ENCODE data around the gene SLC38A3. TPM values are rescaled to one million over a fixed set of nuclear protein-coding genes. Genes with fewer than 3 reads are reported as not detected.

The SLC38A3 gene
- total and polyA plus RNA-seq, 9 donors = 1.7 to 4.4 (median 2.4) TPM

DNA sequence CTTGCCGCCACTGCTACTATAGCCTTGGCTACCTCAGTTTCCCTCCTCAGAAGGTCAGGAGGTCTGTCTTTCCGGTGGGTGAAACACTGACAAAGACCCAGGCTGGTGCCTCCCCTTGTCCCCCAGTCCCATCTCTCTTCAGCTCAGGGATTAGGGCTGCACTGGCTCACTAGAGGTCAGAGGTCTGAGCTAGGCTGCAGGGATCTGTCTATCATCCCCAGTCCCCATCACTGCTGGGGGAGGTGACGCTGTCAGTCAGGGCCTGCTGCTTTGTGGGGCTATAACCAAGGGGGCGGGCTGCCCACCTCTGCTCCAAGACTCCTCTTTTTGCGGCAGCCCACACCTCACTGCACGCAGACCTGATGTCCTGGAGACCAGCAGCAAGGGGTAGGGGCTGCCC lies 36.3 kb upstream of the SLC38A3 start:
- H3K27me3 ChIP-seq (ENCODE audit: control insufficient read depth, insufficient read depth, low read length) = no peaks in the 10 kb centered on the region
- no peak overlapping the region for H3K27ac ChIP-seq (ENCODE audit: low read length)
- no peaks in the 10 kb centered on the region for H3K9me3 ChIP-seq (replicated peaks; ENCODE audit: control insufficient read depth, low read depth, low read length)
- WGBS (ENCODE audit: insufficient coverage) = 71% methylated on average over 2 of the region's 6 CpGs
- no peak overlapping the region for H3K4me3 ChIP-seq (ENCODE audit: low read length)
- peaks cover 3% of the 10 kb centered on the region for H3K36me3 ChIP-seq (ENCODE audit: control insufficient read depth, insufficient read depth, low read length)
- peaks cover 96% of the 10 kb centered on the region for H3K4me1 ChIP-seq (ENCODE audit: control insufficient read depth, insufficient read depth, low read length)
- no peak for DNase-seq

DNA sequence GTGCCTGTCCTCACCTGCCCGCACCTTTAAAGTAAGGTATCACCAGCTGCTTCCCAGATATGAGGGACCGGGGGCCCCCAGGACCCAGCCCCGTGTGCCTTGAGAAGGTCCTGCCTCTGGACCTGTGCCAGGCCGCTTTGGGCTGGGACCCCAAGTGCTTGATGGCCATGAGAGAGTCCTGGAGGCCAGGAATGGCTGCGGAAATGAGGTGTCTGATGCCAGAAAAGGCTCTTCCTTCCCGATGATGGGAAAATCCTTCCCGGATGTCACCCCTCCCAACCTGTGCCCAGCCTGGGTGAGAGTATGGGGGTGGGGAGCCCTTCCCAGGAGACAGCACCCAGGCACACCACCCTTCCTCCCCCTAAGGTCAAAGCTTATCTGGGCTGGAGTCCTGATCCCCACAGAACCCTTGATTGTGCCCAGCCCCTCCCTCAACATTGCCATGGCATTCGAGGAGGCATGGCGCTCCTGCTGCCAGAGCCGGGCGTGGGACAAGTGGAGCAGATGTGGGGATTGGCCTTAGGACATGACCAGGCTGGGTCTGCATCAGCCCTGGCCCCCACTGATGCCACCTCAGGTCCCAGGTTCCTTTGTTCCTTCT lies 35.7 kb upstream of the SLC38A3 start:
- peaks cover 90% of the 10 kb centered on the region for H3K4me1 ChIP-seq (ENCODE audit: control insufficient read depth, insufficient read depth, low read length)
- H3K27ac ChIP-seq (ENCODE audit: low read length) = no peak overlapping the region
- no peaks in the 10 kb centered on the region for H3K27me3 ChIP-seq (ENCODE audit: control insufficient read depth, insufficient read depth, low read length)
- no peaks in the 10 kb centered on the region for H3K9me3 ChIP-seq (replicated peaks; ENCODE audit: control insufficient read depth, low read depth, low read length)
- no peak overlapping the region for H3K4me3 ChIP-seq (ENCODE audit: low read length)
- WGBS (ENCODE audit: insufficient coverage) = 76% methylated on average over 10 of the region's 11 CpGs
- no peak for DNase-seq
- peaks cover 8% of the 10 kb centered on the region for H3K36me3 ChIP-seq (ENCODE audit: control insufficient read depth, insufficient read depth, low read length)

DNA sequence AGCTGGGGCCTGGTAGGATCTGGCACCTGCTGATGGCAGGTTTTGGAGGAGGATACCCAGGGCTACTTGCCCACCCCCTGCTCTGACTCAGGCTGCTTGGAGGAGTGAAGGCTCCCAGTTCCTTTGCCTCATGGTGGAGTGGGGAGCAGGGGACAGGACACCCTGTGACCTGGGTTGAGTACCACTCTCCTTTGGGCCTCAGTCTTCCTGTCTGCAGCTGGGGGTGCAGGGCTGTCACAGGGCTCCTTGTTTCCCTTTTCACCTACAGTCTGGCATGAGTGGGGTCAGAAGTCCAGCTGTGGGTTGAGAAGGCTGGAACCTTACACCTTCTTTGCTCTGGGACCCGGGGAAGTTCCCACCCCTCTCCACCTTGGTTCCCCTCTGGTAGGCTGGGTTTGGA lies 35.2 kb upstream of the SLC38A3 start:
- Histone ChIP-seq H3K27ac (ENCODE audit: low read length) (peak overlapping the region; percentile 65), H3K9me3 (replicated peaks; ENCODE audit: control insufficient read depth, low read depth, low read length) (no peaks in the 10 kb centered on the region), H3K4me3 (ENCODE audit: low read length) (no peak overlapping the region), H3K27me3 (ENCODE audit: control insufficient read depth, insufficient read depth, low read length) (no peaks in the 10 kb centered on the region), H3K4me1 (ENCODE audit: control insufficient read depth, insufficient read depth, low read length) (peaks cover 85% of the 10 kb centered on the region), H3K36me3 (ENCODE audit: control insufficient read depth, insufficient read depth, low read length) (peaks cover 11% of the 10 kb centered on the region)
- no peak for DNase-seq
- WGBS (ENCODE audit: insufficient coverage) = no CpG with 5 or more reads among the region's 1 CpG

DNA sequence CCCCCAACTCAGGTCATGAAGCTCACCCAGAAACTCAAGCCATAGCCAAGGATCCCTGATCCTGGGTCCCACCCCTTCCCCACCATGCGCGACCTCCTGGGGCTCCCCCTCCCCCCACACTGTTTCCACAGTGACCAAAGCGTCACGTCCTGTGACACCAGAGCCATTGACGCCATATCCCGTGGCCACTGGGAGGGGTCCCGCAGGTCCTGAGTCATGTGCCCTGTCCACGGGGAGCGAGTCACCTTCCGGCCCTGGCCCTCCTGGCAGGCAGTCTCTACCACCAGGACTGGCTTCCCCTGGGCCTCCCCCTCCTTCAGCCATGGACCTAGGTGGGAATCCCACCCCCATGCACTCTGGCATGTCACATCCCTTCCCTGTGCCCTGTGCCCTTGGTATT lies 34.4 kb upstream of the SLC38A3 start:
- no peak for DNase-seq
- H3K27me3 ChIP-seq (ENCODE audit: control insufficient read depth, insufficient read depth, low read length) = no peaks in the 10 kb centered on the region
- WGBS (ENCODE audit: insufficient coverage) = 68% methylated on average over 10 of the region's 10 CpGs
- no peaks in the 10 kb centered on the region for H3K9me3 ChIP-seq (replicated peaks; ENCODE audit: control insufficient read depth, low read depth, low read length)
- H3K4me1 ChIP-seq (ENCODE audit: control insufficient read depth, insufficient read depth, low read length) = peaks cover 77% of the 10 kb centered on the region
- peaks cover 15% of the 10 kb centered on the region for H3K36me3 ChIP-seq (ENCODE audit: control insufficient read depth, insufficient read depth, low read length)
- H3K27ac ChIP-seq (ENCODE audit: low read length) = no peak overlapping the region
- no peak overlapping the region for H3K4me3 ChIP-seq (ENCODE audit: low read length)

GRCh38 chr3:50171540-50172301 lies 33.4 kb upstream of the SLC38A3 start:
- peaks cover 15% of the 10 kb centered on the region for H3K36me3 ChIP-seq (ENCODE audit: control insufficient read depth, insufficient read depth, low read length)
- H3K27me3 ChIP-seq (ENCODE audit: control insufficient read depth, insufficient read depth, low read length) = no peaks in the 10 kb centered on the region
- H3K4me3 ChIP-seq (ENCODE audit: low read length) = no peak overlapping the region
- WGBS (ENCODE audit: insufficient coverage) = 78% methylated on average over 16 of the region's 21 CpGs
- H3K4me1 ChIP-seq (ENCODE audit: control insufficient read depth, insufficient read depth, low read length) = peaks cover 68% of the 10 kb centered on the region
- no peaks in the 10 kb centered on the region for H3K9me3 ChIP-seq (replicated peaks; ENCODE audit: control insufficient read depth, low read depth, low read length)
- DNase-seq = peak; percentile 75
- peak overlapping the region; percentile 37 for H3K27ac ChIP-seq (ENCODE audit: low read length)

DNA sequence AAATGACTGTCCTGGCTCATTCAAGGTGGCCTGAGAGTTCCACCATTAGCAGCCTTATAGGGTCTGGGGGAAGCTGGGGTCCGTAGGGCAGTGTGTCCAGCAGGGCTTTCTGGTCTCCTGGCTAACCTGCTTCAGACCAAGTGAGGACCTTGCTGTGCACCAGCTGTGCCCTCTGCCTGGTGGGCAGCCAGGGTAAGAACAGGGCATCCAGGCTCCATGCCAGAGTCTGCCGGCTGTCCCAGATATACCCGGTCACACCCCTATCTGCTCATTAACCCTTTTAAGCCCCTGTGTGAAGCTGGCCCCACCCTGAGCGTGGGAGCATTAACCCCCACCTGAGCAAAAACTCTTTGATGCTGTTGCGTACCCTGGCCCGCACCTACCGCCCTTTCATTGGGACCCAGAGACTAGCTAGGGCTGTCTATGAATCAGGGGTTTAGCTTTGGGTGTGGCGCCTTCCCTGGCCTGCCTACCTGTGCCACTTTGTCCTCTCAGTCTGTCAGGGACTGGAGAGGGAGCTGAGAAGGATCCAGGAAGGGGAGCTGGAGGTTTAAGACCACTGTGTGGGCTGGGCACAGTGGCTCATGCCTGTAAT lies 32.3 kb upstream of the SLC38A3 start:
- Histone ChIP-seq H3K4me1 (ENCODE audit: control insufficient read depth, insufficient read depth, low read length) (peaks cover 67% of the 10 kb centered on the region), H3K9me3 (replicated peaks; ENCODE audit: control insufficient read depth, low read depth, low read length) (no peaks in the 10 kb centered on the region), H3K36me3 (ENCODE audit: control insufficient read depth, insufficient read depth, low read length) (peaks cover 15% of the 10 kb centered on the region), H3K27ac (ENCODE audit: low read length) (peak overlapping the region; percentile 26), H3K27me3 (ENCODE audit: control insufficient read depth, insufficient read depth, low read length) (no peaks in the 10 kb centered on the region), H3K4me3 (ENCODE audit: low read length) (no peak overlapping the region)
- WGBS (ENCODE audit: insufficient coverage) = 57% methylated on average over 5 of the region's 8 CpGs
- no peak for DNase-seq

- H3K27ac ChIP-seq (ENCODE audit: low read length) = no peak overlapping the region
- no peaks in the 10 kb centered on the region for H3K9me3 ChIP-seq (replicated peaks; ENCODE audit: control insufficient read depth, low read depth, low read length)
- H3K27me3 ChIP-seq (ENCODE audit: control insufficient read depth, insufficient read depth, low read length) = no peaks in the 10 kb centered on the region
- H3K4me1 ChIP-seq (ENCODE audit: control insufficient read depth, insufficient read depth, low read length) = peaks cover 55% of the 10 kb centered on the region
- WGBS (ENCODE audit: insufficient coverage) = 85% methylated on average over 25 of the region's 29 CpGs
- no peak for DNase-seq
- H3K36me3 ChIP-seq (ENCODE audit: control insufficient read depth, insufficient read depth, low read length) = peaks cover 15% of the 10 kb centered on the region
- H3K4me3 ChIP-seq (ENCODE audit: low read length) = no peak overlapping the region
These were observed 31.2 kb upstream of the SLC38A3 start for GRCh38 chr3:50173685-50174516.

DNA sequence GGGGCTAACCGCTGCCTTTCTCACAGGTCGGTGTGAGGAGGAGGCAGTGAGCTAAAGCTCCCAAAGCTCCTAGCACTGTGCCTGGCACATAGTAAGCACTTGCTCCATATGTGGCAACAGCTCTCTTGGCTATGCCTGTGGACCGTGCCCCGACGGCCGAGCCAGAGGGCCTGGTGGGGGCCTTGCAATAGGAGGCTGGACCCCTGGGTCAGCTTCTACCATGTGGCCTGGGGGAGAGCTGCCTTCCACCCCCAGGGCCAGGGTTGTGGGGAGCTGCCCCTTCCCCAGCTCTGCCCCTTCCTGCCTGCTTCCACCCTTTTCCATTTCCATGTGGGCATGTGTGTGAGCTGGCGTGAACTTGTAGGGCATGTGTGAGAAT lies 30.6 kb upstream of the SLC38A3 start:
- DNase-seq = no peak
- H3K4me1 ChIP-seq (ENCODE audit: control insufficient read depth, insufficient read depth, low read length) = peaks cover 49% of the 10 kb centered on the region
- no peak overlapping the region for H3K27ac ChIP-seq (ENCODE audit: low read length)
- H3K36me3 ChIP-seq (ENCODE audit: control insufficient read depth, insufficient read depth, low read length) = peaks cover 15% of the 10 kb centered on the region
- H3K27me3 ChIP-seq (ENCODE audit: control insufficient read depth, insufficient read depth, low read length) = no peaks in the 10 kb centered on the region
- 89% methylated on average over 6 of the region's 7 CpGs for WGBS (ENCODE audit: insufficient coverage)
- H3K9me3 ChIP-seq (replicated peaks; ENCODE audit: control insufficient read depth, low read depth, low read length) = no peaks in the 10 kb centered on the region
- H3K4me3 ChIP-seq (ENCODE audit: low read length) = no peak overlapping the region

DNA sequence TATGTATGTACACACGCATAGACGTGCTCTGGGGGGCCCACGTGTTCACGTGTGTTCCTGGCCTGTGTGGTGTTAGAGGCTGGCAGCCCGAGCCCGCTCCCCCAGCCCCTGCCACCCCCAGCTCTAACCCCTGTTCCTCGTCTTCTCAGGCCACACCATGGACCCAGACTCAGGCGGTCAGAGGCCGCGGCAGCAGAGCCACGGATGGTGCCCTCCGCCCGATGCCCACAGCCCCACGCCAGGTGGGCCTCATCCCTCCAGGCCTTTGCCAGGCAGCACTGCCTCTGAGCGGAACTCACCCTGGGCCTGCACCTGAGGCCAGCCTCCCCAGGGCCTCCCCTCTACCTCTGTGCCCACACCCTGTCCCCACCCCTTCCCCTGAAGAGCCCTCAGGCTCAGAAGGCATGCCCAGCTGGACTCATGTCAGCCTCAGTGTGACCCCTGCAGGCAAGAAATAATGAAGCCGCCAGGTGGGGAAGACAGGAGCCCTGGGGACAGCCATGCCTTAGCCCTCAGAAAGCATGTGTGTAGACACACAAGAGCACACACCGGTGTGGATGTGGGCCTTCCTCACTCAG lies 30.0 kb upstream of the SLC38A3 start:
- H3K36me3 ChIP-seq (ENCODE audit: control insufficient read depth, insufficient read depth, low read length) = peaks cover 15% of the 10 kb centered on the region

More for the DNA sequence above, 30.0 kb upstream of the SLC38A3 start:
- 87% methylated on average over 11 of the region's 17 CpGs for WGBS (ENCODE audit: insufficient coverage)
- Histone ChIP-seq H3K27me3 (ENCODE audit: control insufficient read depth, insufficient read depth, low read length) (no peaks in the 10 kb centered on the region), H3K4me3 (ENCODE audit: low read length) (no peak overlapping the region), H3K9me3 (replicated peaks; ENCODE audit: control insufficient read depth, low read depth, low read length) (no peaks in the 10 kb centered on the region), H3K4me1 (ENCODE audit: control insufficient read depth, insufficient read depth, low read length) (peaks cover 43% of the 10 kb centered on the region), H3K27ac (ENCODE audit: low read length) (no peak overlapping the region)
- DNase-seq = no peak

Measured in muscle of leg (tissue), 11 donors.